Panc1 (cell line): ENCODE results near the gene CWC27. TPM values are rescaled to one million over a fixed set of nuclear protein-coding genes. Genes with fewer than 3 reads are reported as not detected.

Experiments
- ATAC-seq: fragments of 200-7000 bp; cut with Tn5 transposase; 2 replicates; pipeline ENCODE4 v1.9.1; 2020; ENCODE audit warnings: mild to moderate bottlenecking, moderate library complexity
- BruUV-seq: library from RNA; stranded (reverse); fragments of 400-500 nt; replicated peaks from 2 replicates; lab custom pipeline; 2021; lab: Mats Ljungman, UMichigan
- CTCF ChIA-PET: fragments of 300-600 bp; sonication (Branson Sonifier 250); formaldehyde crosslinking; loops from one replicate; lab custom pipeline; 2022; ENCODE audit warnings: antibody characterized with exemption; lab: Charles Lee
- POLR2A ChIA-PET: fragments of 300-600 bp; sonication (Branson Sonifier 250); formaldehyde crosslinking; loops from one replicate; lab custom pipeline; 2022; ENCODE audit warnings: antibody characterized with exemption; lab: Charles Lee
- DNase-seq: peaks from one replicate; pipeline ENCODE4 v3.0.0-alpha.2; 2010; ENCODE audit warnings: low read depth, low spot score
- H3K27ac ChIP-seq: 2 replicates; pipeline ENCODE4 v1.5.1; 2011; ENCODE audit warnings: mild to moderate bottlenecking, low read length, inconsistent platforms
- H3K27me3 ChIP-seq: fragments of 200-500 bp; sonication (Bioruptor generic); 2 replicates; pipeline ENCODE4 v1.6.0; 2014; ENCODE audit warnings: low read length, inconsistent platforms; ENCODE audit not compliant: control insufficient read depth, insufficient read depth
- H3K36me3 ChIP-seq: fragments of 200-500 bp; sonication (Bioruptor generic); 2 replicates; pipeline ENCODE4 v1.5.1; 2014; ENCODE audit warnings: inconsistent platforms, mild to moderate bottlenecking, low read length, moderate library complexity; ENCODE audit not compliant: control insufficient read depth, insufficient read depth
- H3K4me1 ChIP-seq: 2 replicates; pipeline ENCODE4 v1.5.1; 2011; ENCODE audit warnings: inconsistent platforms, mild to moderate bottlenecking, low read length, moderate library complexity; ENCODE audit not compliant: control insufficient read depth, insufficient read depth
- H3K4me3 ChIP-seq, 2 experiments: 2 replicates each; pipeline ENCODE4 v1.5.1; 2011 to 2012; ENCODE audit warnings: low read depth in 2 of 2, low read length in 2 of 2, mild to moderate bottlenecking in 2 of 2, inconsistent platforms in 1 of 2, moderate library complexity in 1 of 2
- H3K9me3 ChIP-seq: fragments of 200-500 bp; sonication (Bioruptor generic); 2 replicates; pipeline ENCODE4 v1.5.1; 2014; ENCODE audit warnings: low read depth, mild to moderate bottlenecking, inconsistent platforms, low read length, moderate library complexity; ENCODE audit not compliant: control insufficient read depth, insufficient read depth
- POLR2AphosphoS5 ChIP-seq: IDR thresholded peaks from 2 replicates; pipeline ENCODE4 v1.6.1; 2012; ENCODE audit warnings: mild to moderate bottlenecking, low read depth, low read length, moderate library complexity
- SIN3A ChIP-seq: IDR thresholded peaks from 2 replicates; pipeline ENCODE4 v1.6.1; 2012; ENCODE audit warnings: low read depth, mild to moderate bottlenecking, low read length, moderate library complexity, borderline replicate concordance; ENCODE audit not compliant: insufficient read depth
- TCF7L2 ChIP-seq: IDR thresholded peaks from 2 replicates; pipeline ENCODE4 v1.6.1; 2011; ENCODE audit warnings: mild to moderate bottlenecking, low read depth, low read length, inconsistent platforms
- in situ Hi-C: cut with HindIII; loops from 2 replicates; pipeline ENCODE4 v1.10.0; 2016; ENCODE audit warnings: low sequenced_read_pairs, low pct_unique_long_range_greater_than_20kb
- intact Hi-C: fragments of 100-400 bp; cut with micrococcal nuclease; formaldehyde crosslinking; loops from one replicate; pipeline ENCODE4 v1.10.0; 2022; ENCODE audit not compliant: unreplicated experiment
- total RNA-seq: library from RNA; stranded (reverse); gene quantifications from one replicate; pipeline ENCODE4 v1.2.1, GENCODE V29; 2021; ENCODE audit not compliant: unreplicated experiment
- TF ChIP-seq, protein P1 (sequence below), 2 experiments: IDR thresholded peaks; 2 replicates each; pipeline ENCODE4 v1.6.1; 2011 to 2012; ENCODE audit warnings: low read depth in 2 of 2, control low read depth in 1 of 2, low read length in 1 of 2, mild to moderate bottlenecking in 1 of 2, moderate library complexity in 1 of 2; ENCODE audit not compliant: insufficient read depth in 1 of 2
- TF ChIP-seq, protein P2 (sequence below): fragments of 450-650 bp; IDR thresholded peaks from 2 replicates; pipeline ENCODE4 v1.5.1; 2017; ENCODE audit warnings: mild to moderate bottlenecking

Gene CWC27
- total RNA-seq, 1 experiment from 2014 or later = 19.7 TPM

DNA sequence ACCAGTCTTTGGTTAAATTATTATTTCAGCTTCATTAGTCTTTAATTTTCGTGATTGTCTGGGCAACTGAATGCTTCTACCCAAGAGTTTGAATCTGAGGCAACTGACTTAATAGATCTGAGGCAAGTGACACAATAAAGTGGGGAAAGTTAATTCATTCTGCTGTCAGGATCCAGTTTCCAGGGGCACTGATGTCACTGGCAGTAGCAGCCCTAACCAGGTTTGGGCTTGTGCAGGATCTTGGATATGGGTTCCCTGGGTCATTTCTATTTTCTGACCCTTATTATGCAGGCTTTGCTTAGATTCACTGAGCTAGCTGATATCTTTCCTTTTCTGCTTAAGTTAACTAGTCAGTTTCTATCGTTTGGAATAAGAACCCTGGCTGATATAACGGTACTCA lies 9.8 kb upstream of the CWC27 start:
- ATAC-seq = no peak
- in situ Hi-C loops = no loop called here
- POLR2A ChIA-PET = no interaction called here
- H3K9me3 ChIP-seq = no peaks in the 10 kb centered on the region
- H3K4me1 ChIP-seq = no peaks in the 10 kb centered on the region
- no peak overlapping the region for H3K27ac ChIP-seq
- intact Hi-C loops = no loop called here
- TF ChIP-seq, protein P1, sequence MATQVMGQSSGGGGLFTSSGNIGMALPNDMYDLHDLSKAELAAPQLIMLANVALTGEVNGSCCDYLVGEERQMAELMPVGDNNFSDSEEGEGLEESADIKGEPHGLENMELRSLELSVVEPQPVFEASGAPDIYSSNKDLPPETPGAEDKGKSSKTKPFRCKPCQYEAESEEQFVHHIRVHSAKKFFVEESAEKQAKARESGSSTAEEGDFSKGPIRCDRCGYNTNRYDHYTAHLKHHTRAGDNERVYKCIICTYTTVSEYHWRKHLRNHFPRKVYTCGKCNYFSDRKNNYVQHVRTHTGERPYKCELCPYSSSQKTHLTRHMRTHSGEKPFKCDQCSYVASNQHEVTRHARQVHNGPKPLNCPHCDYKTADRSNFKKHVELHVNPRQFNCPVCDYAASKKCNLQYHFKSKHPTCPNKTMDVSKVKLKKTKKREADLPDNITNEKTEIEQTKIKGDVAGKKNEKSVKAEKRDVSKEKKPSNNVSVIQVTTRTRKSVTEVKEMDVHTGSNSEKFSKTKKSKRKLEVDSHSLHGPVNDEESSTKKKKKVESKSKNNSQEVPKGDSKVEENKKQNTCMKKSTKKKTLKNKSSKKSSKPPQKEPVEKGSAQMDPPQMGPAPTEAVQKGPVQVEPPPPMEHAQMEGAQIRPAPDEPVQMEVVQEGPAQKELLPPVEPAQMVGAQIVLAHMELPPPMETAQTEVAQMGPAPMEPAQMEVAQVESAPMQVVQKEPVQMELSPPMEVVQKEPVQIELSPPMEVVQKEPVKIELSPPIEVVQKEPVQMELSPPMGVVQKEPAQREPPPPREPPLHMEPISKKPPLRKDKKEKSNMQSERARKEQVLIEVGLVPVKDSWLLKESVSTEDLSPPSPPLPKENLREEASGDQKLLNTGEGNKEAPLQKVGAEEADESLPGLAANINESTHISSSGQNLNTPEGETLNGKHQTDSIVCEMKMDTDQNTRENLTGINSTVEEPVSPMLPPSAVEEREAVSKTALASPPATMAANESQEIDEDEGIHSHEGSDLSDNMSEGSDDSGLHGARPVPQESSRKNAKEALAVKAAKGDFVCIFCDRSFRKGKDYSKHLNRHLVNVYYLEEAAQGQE (IDR thresholded peaks at IDR 0.05; ENCODE audit: insufficient read depth in 1 of 2, low read depth in 2 of 2, low read length in 1 of 2) = no peak
- TF ChIP-seq POLR2AphosphoS5 (no peak), SIN3A (no peak), TCF7L2 (no peak)
- TF ChIP-seq, protein P2, sequence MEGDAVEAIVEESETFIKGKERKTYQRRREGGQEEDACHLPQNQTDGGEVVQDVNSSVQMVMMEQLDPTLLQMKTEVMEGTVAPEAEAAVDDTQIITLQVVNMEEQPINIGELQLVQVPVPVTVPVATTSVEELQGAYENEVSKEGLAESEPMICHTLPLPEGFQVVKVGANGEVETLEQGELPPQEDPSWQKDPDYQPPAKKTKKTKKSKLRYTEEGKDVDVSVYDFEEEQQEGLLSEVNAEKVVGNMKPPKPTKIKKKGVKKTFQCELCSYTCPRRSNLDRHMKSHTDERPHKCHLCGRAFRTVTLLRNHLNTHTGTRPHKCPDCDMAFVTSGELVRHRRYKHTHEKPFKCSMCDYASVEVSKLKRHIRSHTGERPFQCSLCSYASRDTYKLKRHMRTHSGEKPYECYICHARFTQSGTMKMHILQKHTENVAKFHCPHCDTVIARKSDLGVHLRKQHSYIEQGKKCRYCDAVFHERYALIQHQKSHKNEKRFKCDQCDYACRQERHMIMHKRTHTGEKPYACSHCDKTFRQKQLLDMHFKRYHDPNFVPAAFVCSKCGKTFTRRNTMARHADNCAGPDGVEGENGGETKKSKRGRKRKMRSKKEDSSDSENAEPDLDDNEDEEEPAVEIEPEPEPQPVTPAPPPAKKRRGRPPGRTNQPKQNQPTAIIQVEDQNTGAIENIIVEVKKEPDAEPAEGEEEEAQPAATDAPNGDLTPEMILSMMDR = no peak
- no peaks in the 10 kb centered on the region for H3K27me3 ChIP-seq
- CTCF ChIA-PET = no interaction called here
- no peak overlapping the region for H3K4me3 ChIP-seq
- peaks cover 1% of the 10 kb centered on the region; the same call in 1 of the 2 replicates for H3K36me3 ChIP-seq
- no TSS peak for BruUV-seq
- DNase-seq = no peak

DNA sequence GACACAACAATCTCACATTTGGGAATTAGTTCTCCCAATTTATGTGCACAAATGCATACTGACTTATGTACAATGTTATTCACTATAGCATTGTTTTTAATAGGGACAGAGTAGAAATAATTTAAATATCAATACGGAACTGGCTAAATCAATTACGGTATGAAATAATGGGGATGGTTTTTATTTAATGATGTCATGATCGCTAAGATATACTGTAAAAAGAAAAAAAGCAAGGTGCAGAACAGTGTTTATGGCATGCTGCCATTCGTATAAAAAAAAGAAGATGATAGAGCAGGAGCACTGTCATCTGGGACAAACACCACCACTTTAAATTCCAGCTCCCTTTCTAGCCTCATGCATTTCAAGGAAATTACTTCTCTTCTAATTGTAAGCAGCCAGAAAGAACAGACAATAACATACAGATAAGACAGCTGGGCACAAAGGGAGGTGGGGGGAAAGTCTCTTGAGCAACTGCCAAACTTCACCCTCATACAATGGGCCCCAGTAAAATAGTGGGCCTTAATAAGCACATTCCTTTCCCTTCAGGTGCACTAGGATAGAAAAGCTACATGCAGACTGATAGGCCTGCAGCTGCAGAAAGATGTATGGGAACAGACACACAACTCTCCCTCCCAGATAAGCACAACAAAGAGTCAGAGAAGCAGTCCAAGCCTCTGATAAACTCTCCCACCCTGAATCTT lies 8.6 kb upstream of the CWC27 start:
- H3K36me3 ChIP-seq = peaks cover 2% of the 10 kb centered on the region; the same call in 1 of the 2 replicates
- TF ChIP-seq TCF7L2 (no peak), POLR2AphosphoS5 (no peak), SIN3A (no peak)
- TF ChIP-seq, protein P1 (IDR thresholded peaks at IDR 0.05; ENCODE audit: insufficient read depth in 1 of 2, low read depth in 2 of 2, low read length in 1 of 2) = no peak
- TF ChIP-seq, protein P2 = no peak
- in situ Hi-C loops (no loop called here), intact Hi-C loops (no loop called here)
- no peaks in the 10 kb centered on the region for H3K4me1 ChIP-seq
- DNase-seq (no peak), ATAC-seq (no peak)
- CTCF ChIA-PET = no interaction called here
- H3K4me3 ChIP-seq = no peak overlapping the region
- POLR2A ChIA-PET = no interaction called here
- no peaks in the 10 kb centered on the region for H3K9me3 ChIP-seq
- no peak overlapping the region for H3K27ac ChIP-seq
- no peaks in the 10 kb centered on the region for H3K27me3 ChIP-seq
- BruUV-seq = no TSS peak
